Fibroblast of mammary gland (primary cell): ENCODE measurements around the gene IL12B.

ENCODE experiments used
- DNase-seq: peaks from one replicate; pipeline ENCODE4 v3.0.0-alpha.2; 2010; ENCODE audit warnings: low read depth
- H3K4me3 ChIP-seq: 2 replicates; pipeline ENCODE4 v1.5.1; 2011; ENCODE audit warnings: low read depth, mild to moderate bottlenecking, low read length, moderate library complexity; ENCODE audit not compliant: control insufficient read depth
- CTCF ChIP-seq: conservative IDR thresholded peaks from 2 replicates; pipeline ENCODE4 v1.5.1; 2011; ENCODE audit warnings: low read depth, low read length, inconsistent platforms; ENCODE audit not compliant: control insufficient read depth, insufficient read depth

IL12B gene

GRCh38 chr5:159345861-159346260 lies 15.6 kb upstream of the IL12B start:
- H3K4me3 ChIP-seq, result no peak overlapping the region
- no peak for DNase-seq
- no peak for TF ChIP-seq CTCF

- no peak overlapping the region for H3K4me3 ChIP-seq
- TF ChIP-seq CTCF, result no peak
- no peak for DNase-seq
These were observed 15.0 kb upstream of the IL12B start for GRCh38 chr5:159345336-159345735.

- peak; percentile 7 for DNase-seq
- H3K4me3 ChIP-seq, result no peak overlapping the region
- TF ChIP-seq CTCF, result no peak
These were observed 13.2 kb upstream of the IL12B start for GRCh38 chr5:159343295-159344094.

GRCh38 chr5:159342840-159343239 lies 12.6 kb upstream of the IL12B start:
- no peak overlapping the region for H3K4me3 ChIP-seq
- no peak for DNase-seq
- TF ChIP-seq CTCF, result no peak

GRCh38 chr5:159341906-159342310 lies 11.6 kb upstream of the IL12B start:
- H3K4me3 ChIP-seq, result no peak overlapping the region
- TF ChIP-seq CTCF, result no peak
- peak; percentile 62 for DNase-seq

- DNase-seq, result no peak
- no peak for TF ChIP-seq CTCF
These were observed 10.9 kb upstream of the IL12B start for GRCh38 chr5:159341145-159341544.

GRCh38 chr5:159340511-159340910 lies 10.2 kb upstream of the IL12B start:
- no peak for TF ChIP-seq CTCF
- DNase-seq, result no peak
- no peak overlapping the region for H3K4me3 ChIP-seq

More at GRCh38 chr5:159341145-159341544, 10.9 kb upstream of the IL12B start:
- no peak overlapping the region for H3K4me3 ChIP-seq
